ENCODE results near the gene TMEM256. TPM values are rescaled to one million over a fixed set of nuclear protein-coding genes. Genes with fewer than 3 reads are reported as not detected.

TMEM256 gene
- total RNA-seq, result 147 and 158 TPM in 2 replicates

GRCh38 chr17:7403977-7404736 lies at the start of gene TMEM256:
TSS of gene TMEM256 (minus strand) at chr17:7404097. CDS start at chr17:7404084, 13 bp downstream.

GRCh38 chr17:7444682-7445618 lies 41.1 kb upstream of the TMEM256 start, which contains the start of gene CHRNB1:
TSS of gene CHRNB1 (plus strand) at chr17:7445061. CDS start at chr17:7445128, 67 bp downstream.

DNA sequence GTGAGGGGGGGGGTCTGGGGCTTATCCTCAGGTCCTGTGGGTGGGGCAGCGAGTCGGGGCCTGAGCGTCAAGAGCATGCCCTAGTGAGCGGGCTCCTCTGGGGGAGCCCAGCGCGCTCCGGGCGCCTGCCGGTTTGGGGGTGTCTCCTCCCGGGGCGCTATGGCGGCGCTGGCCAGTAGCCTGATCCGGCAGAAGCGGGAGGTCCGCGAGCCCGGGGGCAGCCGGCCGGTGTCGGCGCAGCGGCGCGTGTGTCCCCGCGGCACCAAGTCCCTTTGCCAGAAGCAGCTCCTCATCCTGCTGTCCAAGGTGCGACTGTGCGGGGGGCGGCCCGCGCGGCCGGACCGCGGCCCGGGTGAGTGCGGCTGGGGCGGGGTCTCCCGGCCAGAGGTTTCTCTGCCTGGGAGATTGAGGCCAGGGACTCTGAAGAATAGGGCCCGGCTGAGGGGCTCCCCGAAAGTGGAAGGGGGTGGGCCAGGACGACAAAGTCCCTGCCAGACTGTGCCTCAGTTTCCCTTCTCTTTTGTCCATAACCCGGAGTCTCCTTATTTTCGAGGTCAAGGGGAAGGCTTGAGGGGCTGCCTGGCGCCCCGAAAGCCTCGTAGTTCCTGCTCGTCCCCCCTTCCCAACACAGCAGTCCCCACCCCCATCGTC lies 35.7 kb upstream of the TMEM256 start, which contains the start of gene FGF11:
Gene FGF11 (plus strand): TSS at position 51 of the 651 bp plus-strand sequence. CDS start 109 bp downstream, at position 160.

DNA sequence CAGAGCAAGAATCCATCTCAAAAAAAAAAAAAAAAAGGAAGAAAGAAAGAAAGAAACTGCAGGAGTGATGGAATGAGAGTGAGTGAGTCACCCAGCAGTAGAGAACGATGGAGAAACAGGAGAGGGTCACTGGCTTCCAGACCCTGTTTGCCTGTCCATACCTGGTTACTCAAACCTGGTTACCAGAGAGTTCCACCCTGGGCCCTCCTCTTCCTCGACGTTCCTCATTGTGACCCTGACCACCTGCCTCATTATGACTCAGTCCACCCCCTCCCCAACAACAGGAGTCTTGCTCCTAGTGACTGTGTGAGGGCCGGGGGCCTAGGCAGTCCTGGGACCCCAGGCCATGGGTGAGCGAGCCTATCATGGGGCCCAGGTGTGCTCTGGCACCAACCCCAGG lies 24.7 kb upstream of the TMEM256 start, which contains the start of gene SPEM3:
Gene SPEM3 (plus strand): TSS at position 301 of the 400 bp plus-strand sequence. CDS start 46 bp downstream, at position 347.

DNA sequence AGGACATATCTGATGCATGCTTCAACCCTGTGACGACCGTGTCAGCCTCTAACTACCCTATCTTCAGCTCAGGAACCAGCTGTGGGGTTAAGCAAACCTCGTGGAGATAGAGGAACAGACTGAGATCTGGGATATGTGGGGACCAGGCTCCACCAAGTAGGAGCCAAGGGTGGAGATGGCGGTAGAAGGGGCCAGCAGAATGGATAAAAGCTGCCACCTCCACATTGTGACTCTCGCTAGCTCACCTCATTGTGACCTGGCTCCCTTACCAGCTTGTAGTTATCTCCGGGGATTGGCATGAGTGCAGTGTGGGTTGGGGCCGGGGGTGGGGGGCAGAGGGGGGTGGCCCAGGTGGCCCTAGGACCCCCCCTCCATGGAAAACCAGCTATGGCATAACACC lies 21.4 kb upstream of the TMEM256 start, which contains the start of gene SPEM2:
Gene SPEM2 (plus strand): TSS at position 301 of the 400 bp plus-strand sequence. CDS start 73 bp downstream, at position 374.

GRCh38 chr17:7419819-7420610 lies 16.1 kb upstream of the TMEM256 start, which contains the start of gene SPEM1:
TSS of gene SPEM1 (plus strand) at chr17:7420324. CDS start at chr17:7420385, 61 bp downstream.

DNA sequence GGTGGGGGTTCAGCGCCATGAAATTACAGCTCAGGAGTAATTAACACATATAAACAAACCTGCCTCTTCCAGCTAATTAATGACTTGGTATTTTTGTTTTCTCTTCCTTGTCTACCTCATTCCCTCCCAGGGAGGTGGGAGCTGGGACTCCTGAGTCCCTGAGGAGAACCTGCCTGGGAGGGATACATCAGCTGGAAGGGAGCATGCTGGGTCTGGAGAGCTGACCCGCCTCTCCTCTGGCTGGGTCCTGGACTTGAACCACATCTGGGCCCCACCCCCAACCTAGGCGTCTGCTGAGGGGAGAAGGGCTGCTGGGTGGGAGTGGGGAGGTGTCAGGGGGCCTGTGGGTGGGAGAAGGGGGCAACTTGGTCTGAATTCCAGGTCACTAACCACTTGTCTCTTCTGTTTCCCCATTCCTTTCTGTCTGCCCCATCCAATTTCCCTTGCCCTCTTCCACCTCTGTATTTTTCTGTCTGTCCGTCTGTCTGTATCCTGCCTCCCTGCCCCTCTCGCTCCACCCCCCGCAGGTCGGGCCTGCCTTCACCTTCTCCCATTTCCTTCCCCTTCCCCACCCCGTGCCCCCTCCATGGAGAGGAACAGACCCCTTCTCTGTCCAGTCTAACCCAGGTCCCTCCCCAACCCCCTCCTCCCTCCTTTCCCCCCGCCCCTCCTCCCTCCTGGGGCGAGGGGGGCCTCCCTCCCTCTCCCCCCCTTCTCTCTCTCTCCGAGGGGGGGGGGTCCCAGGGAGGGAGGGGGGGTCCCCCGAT lies 3.8 kb upstream of the TMEM256 start, which contains the start of gene NLGN2:
Gene NLGN2 (plus strand): TSS at position 361 of the 767 bp plus-strand sequence. CDS start 411 bp downstream, outside the sequence.

GRCh38 chr17:7394452-7395191 lies 9.3 kb downstream of the TMEM256 start, which contains the start of gene PLSCR3:
TSS of gene PLSCR3 (minus strand) at chr17:7394525. CDS start at chr17:7394110, 415 bp downstream.

GRCh38 chr17:7380855-7381683 lies 22.8 kb downstream of the TMEM256 start, which contains the start of gene TNK1:
TSS of gene TNK1 (plus strand) at chr17:7381089. CDS start at chr17:7382927, 1,838 bp downstream.

DNA sequence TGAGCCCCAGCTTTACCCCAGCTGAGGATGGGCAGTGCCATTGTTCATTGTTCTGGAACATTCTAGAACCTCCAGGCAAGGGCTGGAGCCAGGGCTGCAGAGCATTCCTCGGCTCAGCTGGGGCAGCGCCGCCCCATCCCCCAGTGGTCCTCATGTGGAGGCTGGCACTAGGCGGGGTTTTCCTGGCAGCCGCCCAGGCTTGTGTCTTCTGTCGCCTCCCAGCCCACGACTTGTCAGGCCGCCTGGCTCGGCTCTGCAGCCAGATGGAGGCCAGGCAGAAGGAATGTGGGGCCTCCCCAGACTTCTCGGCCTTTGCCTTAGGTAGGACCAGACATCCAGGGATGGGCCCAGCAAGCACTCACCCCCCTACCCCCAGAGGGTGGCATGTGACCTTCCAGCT lies 48.8 kb downstream of the TMEM256 start, which contains the start of gene TMEM95:
Gene TMEM95 (plus strand): TSS at position 104 of the 400 bp plus-strand sequence. CDS start 49 bp downstream, at position 153.

Other genes starting within 250 kb of the TMEM256 start
- gene ASGR1, start 224.7 kb downstream of the TMEM256 start, total RNA-seq, result 0.18 and 1.1 TPM in 2 replicates
- gene DLG4, start 184.3 kb downstream of the TMEM256 start, total RNA-seq, result 17.3 and 17.7 TPM in 2 replicates
- gene ACADVL, start 184.2 kb downstream of the TMEM256 start, total RNA-seq, result 559 and 643 TPM in 2 replicates
- gene DVL2, start 169.6 kb downstream of the TMEM256 start, total RNA-seq, result 33.4 and 33.9 TPM in 2 replicates
- 41.3 and 81.2 TPM in 2 replicates for gene PHF23, start 164.6 kb downstream of the TMEM256 start, total RNA-seq
- gene GABARAP, start 161.6 kb downstream of the TMEM256 start, total RNA-seq, result 160 and 299 TPM in 2 replicates
- 65.3 and 66.3 TPM in 2 replicates for gene CTDNEP1, start 152.4 kb downstream of the TMEM256 start, total RNA-seq
- gene ELP5, start 151.9 kb downstream of the TMEM256 start, total RNA-seq, result 22.5 and 28.7 TPM in 2 replicates
- 0.16 and 2.0 TPM in 2 replicates for gene CLDN7, start 141.6 kb downstream of the TMEM256 start, total RNA-seq
- gene SLC2A4, start 122.4 kb downstream of the TMEM256 start, total RNA-seq, result 0.18 TPM in 1 of 2 replicates, not detected in the other
- not detected in 2 replicates for gene YBX2, start 109.5 kb downstream of the TMEM256 start, total RNA-seq
- 521 and 571 TPM in 2 replicates for gene EIF5A, start 96.5 kb downstream of the TMEM256 start, total RNA-seq
- gene GPS2, start 88.7 kb downstream of the TMEM256 start, total RNA-seq, result 35.7 and 67.1 TPM in 2 replicates
- gene NEURL4, start 74.8 kb downstream of the TMEM256 start, total RNA-seq, result 10.8 and 15.7 TPM in 2 replicates
- gene ACAP1, start 67.6 kb downstream of the TMEM256 start, total RNA-seq, result not detected in 2 replicates
- gene KCTD11, start 51.9 kb downstream of the TMEM256 start, total RNA-seq, result 14.9 and 20.6 TPM in 2 replicates
- gene TMEM95, start 48.9 kb downstream of the TMEM256 start, total RNA-seq, result not detected in 2 replicates
- gene TNK1, start 23.0 kb downstream of the TMEM256 start, total RNA-seq, result under 0.01 and 0.18 TPM in 2 replicates
- gene PLSCR3, start 9.6 kb downstream of the TMEM256 start, total RNA-seq, result 62.9 and 82.3 TPM in 2 replicates
- 7.8 and 12.5 TPM in 2 replicates for gene NLGN2, start 3.7 kb upstream of the TMEM256 start, total RNA-seq
- not detected in 2 replicates for gene SPEM1, start 16.2 kb upstream of the TMEM256 start, total RNA-seq
- gene SPEM2, start 21.5 kb upstream of the TMEM256 start, total RNA-seq, result not detected in 2 replicates
- not detected in 2 replicates for gene SPEM3, start 24.8 kb upstream of the TMEM256 start, total RNA-seq
- 2.9 and 3.8 TPM in 2 replicates for gene TMEM102, start 31.3 kb upstream of the TMEM256 start, total RNA-seq
- 1.8 and 3.4 TPM in 2 replicates for gene FGF11, start 35.4 kb upstream of the TMEM256 start, total RNA-seq
- 6.9 and 8.3 TPM in 2 replicates for gene CHRNB1, start 41.0 kb upstream of the TMEM256 start, total RNA-seq
- gene ZBTB4, start 75.5 kb upstream of the TMEM256 start, total RNA-seq, result 20.4 and 27.2 TPM in 2 replicates
- not detected in 2 replicates for gene SLC35G6, start 77.3 kb upstream of the TMEM256 start, total RNA-seq
- gene POLR2A, start 80.3 kb upstream of the TMEM256 start, total RNA-seq, result 57.0 and 69.2 TPM in 2 replicates
- gene TNFSF12, start 145.0 kb upstream of the TMEM256 start, total RNA-seq, result 39.2 and 40.1 TPM in 2 replicates
- 2.8 and 11.4 TPM in 2 replicates for gene TNFSF13, start 154.7 kb upstream of the TMEM256 start, total RNA-seq
- gene SENP3, start 157.8 kb upstream of the TMEM256 start, total RNA-seq, result 42.2 and 62.5 TPM in 2 replicates
- gene CD68, start 175.5 kb upstream of the TMEM256 start, total RNA-seq, result 19.3 and 30.1 TPM in 2 replicates
- 156 and 212 TPM in 2 replicates for gene MPDU1, start 179.8 kb upstream of the TMEM256 start, total RNA-seq
- not detected in 2 replicates for gene SOX15, start 186.0 kb upstream of the TMEM256 start, total RNA-seq
- gene FXR2, start 210.8 kb upstream of the TMEM256 start, total RNA-seq, result 32.1 and 35.6 TPM in 2 replicates
- gene SAT2, start 223.7 kb upstream of the TMEM256 start, total RNA-seq, result 36.8 and 47.5 TPM in 2 replicates
- 1.6 TPM in 1 of 2 replicates, not detected in the other for gene SHBG, start 226.0 kb upstream of the TMEM256 start, total RNA-seq
- gene ATP1B2, start 246.8 kb upstream of the TMEM256 start, total RNA-seq, result 2.9 TPM in 1 of 2 replicates, not detected in the other

Data from cardiac atrium fibroblast (primary cell).